GM12864 (cell line): ENCODE measurements around the gene SP110.

Experiments used
- DNase-seq: peaks from one replicate; pipeline ENCODE4 v3.0.0-alpha.2; 2011; ENCODE audit warnings: low read depth
- H3K4me3 ChIP-seq: 2 replicates; pipeline ENCODE4 v1.5.1; 2011; ENCODE audit warnings: mild to moderate bottlenecking, low read depth, low read length, control low read depth
- CTCF ChIP-seq: IDR thresholded peaks from 2 replicates; pipeline ENCODE4 v1.5.1; 2011; ENCODE audit warnings: low read depth, mild to moderate bottlenecking, moderate library complexity, low read length, control low read depth, inconsistent platforms; ENCODE audit errors: missing control alignments

SP110 gene

GRCh38 chr2:230234122-230234722 lies 14.4 kb upstream of the SP110 start:
- TF ChIP-seq CTCF, result no peak
- no peak overlapping the region for H3K4me3 ChIP-seq
- no peak for DNase-seq

GRCh38 chr2:230231251-230231650 lies 11.5 kb upstream of the SP110 start:
- H3K4me3 ChIP-seq, result no peak overlapping the region
- no peak for DNase-seq
- no peak for TF ChIP-seq CTCF

- DNase-seq, result no peak
- no peak overlapping the region; the same call in 1 of the 2 replicates for H3K4me3 ChIP-seq
- no peak for TF ChIP-seq CTCF
Observed at GRCh38 chr2:230230496-230231200, 10.9 kb upstream of the SP110 start.

GRCh38 chr2:230230087-230230486 lies 10.3 kb upstream of the SP110 start:
- no peak for TF ChIP-seq CTCF
- DNase-seq, result no peak
- peak overlapping the region; percentile 37 for H3K4me3 ChIP-seq

- TF ChIP-seq CTCF, result no peak
- no peak for DNase-seq
- peak overlapping the region; percentile 59 for H3K4me3 ChIP-seq
Observed at GRCh38 chr2:230227216-230227615, 7.4 kb upstream of the SP110 start.

- TF ChIP-seq CTCF, result no peak
- peak overlapping the region; percentile 80 for H3K4me3 ChIP-seq
- peak; percentile 78 for DNase-seq
Observed at GRCh38 chr2:230226051-230226551, 6.3 kb upstream of the SP110 start.

GRCh38 chr2:230225486-230225885 lies 5.7 kb upstream of the SP110 start, which contains the start of gene SP140:
Gene SP140 (plus strand): TSS chr2:230225736. CDS start chr2:230225845, 109 bp downstream.
- peak; percentile 75 for DNase-seq
- no peak for TF ChIP-seq CTCF
- peak within 1 kb of the TSS; percentile 80 for H3K4me3 ChIP-seq
